Stimulated activated CD8-positive, alpha-beta memory T cell treated with anti-CD3 and anti-CD28 coated beads, Interleukin-7, amount 100 ng/mL, for 1 hour (primary cell): ENCODE data around the gene GUCY2C.

Experiments
- DNase-seq, 2 donors: peaks; one replicate each; pipeline ENCODE4 v3.0.0-alpha.2; 2020; ENCODE audit warnings: low read depth in 2 of 2

Gene GUCY2C

DNA sequence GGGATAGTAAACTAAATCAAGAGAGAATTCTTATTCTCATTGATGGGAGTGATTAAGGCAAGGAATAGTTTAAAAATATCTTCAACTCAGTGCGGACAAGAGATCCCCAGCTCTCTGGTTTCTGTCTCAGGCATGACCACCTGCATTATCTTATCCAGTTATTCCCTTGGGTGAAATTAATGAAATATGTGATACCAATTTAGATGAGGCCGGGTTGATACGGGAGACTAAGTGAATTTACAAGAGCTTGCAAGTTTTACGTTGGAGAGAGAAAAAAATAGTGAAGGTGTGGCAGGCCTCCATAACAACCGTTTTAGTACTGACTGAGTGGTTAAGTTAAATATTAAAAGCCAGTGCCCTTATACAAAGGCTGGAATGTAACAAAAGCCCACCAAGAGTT lies 67.6 kb downstream of the GUCY2C start:
- DNase-seq, result no peak

DNA sequence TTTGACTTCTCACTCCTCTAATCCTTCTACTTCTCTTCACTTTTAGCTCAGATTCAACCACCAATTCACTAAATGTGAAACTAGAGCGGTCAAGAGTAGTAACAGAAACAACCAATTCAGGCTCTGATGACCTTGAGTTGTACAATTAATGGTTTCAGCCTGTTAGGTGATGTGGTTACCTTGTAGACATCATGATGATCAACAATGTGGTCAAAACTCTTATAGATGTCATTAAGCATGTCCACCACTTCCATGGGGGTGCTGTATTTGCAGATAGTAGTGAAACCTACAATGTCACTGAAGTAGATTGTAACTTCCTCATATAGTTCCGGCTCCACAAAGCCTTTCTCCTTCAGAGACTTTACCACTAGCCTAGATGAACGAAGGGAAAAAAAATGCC lies 74.6 kb downstream of the GUCY2C start:
- DNase-seq, result no peak

DNA sequence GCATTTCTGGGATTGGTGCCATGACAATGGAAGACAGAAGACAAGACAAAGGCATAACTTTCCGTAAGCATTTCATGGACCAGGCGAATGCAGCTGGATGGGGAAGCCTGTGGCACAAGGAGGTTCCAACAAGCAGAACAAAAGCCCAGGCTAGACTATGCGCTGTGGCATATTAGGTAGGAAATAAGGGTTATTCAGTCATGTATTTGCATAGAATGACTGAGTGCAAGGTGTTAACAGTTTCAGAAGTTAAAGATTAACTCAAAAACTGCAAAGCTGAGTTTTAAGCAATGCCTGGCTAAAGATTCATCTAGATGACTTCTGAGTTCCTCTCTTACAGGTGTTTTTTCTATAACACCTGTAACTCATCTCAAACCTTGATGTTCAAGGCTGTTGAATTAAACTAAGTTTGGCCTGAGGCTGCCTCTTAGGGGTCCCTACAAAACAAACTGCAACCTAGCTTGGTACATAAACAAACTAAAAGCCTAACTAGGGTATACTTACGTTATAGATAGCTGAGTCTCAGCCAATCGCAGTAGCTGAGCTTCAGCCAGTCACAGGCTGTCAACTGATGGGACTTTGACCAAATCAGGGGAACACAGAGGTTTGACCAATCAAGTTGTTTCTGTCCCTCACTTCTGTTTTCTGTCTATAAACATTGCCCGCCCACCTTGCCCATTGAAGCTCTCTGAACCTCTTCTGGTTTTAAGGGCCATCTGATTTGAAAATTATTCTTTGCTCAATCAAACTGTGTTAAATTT lies 76.5 kb downstream of the GUCY2C start:
- no peak for DNase-seq

DNA sequence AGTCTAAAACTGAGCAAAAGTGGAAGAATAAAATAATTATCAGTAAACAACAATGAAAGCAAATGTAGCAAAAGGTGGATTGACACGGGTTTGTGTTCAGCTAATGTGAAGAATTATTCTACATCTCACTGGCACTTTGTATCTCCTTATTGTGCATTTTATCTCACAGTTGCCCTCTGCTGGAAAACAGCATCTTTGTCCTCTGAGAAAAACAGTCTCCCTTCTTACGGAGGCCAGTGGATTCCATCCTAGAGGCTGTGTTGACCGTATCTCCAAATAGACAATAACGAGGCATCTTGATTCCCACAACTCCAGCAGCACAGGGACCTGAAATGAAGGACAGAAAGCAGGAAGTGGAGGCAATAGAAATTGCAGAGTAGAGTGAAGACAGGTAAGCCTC lies 77.4 kb downstream of the GUCY2C start:
- no peak for DNase-seq

DNA sequence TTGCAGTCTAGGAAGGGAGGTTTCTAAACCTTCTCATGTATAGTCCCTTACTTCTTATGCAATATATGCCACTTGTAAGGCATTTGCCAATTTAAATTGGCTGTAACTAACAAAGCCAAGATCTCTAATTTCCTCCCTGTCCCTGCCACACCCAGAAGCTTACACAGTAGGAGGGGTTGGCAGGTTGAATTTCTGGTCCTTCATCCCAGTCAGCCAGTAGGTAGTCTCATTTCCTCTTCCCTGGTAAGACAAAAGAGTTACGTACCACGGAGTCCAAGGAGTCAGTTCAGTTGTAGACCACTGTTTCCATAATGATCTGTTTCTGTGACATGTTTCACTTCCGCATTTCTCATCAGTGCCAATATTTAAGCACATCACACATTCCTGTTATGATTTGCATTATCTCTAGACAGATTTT lies 81.7 kb downstream of the GUCY2C start:
- no peak for DNase-seq

DNA sequence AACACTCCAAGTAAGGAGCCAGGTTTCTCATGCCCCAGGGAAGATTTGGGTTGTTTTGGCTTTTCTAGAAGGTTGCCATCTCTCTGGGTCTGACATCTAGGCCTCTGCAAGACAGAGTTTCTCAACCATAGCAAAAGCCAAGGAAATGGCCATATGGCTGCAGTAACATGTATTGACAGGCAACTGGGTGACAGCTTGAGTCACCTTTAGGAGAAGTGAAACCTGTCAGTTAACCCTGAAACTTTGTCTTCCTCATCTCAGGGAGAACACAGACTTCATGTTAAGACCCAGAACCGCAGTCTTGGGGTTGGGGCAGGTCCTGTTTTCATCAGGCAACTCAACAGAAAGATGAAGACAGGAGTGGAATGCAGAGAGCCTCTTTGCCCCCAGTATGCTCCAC lies 82.7 kb downstream of the GUCY2C start:
- DNase-seq, result no peak

DNA sequence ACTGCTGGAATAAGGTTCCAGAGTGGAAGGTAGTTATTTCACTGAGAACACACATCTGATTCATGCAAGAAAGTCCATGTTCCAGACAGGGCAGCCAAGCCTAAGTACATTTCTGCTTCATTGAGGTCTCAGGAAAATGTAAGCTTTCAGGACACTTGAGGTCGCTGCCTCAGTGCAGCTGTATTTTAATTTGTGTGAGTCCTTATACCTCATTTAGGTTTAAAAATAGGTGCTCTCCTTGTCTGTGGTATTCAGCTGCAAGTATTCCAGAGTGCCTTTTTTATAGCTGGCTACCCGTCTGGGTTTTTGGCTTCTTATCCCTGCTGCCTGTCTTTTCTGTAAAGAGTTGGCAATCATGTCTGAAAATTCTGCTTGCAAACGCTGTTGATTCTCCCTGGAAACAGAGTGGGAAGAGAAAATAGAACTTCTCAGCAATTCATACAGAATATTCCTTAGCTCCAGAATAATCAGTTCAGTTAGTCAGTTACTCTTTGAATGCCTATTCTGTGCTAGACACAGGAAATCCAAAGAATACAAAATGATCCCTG lies 83.4 kb downstream of the GUCY2C start:
- DNase-seq, result no peak

DNA sequence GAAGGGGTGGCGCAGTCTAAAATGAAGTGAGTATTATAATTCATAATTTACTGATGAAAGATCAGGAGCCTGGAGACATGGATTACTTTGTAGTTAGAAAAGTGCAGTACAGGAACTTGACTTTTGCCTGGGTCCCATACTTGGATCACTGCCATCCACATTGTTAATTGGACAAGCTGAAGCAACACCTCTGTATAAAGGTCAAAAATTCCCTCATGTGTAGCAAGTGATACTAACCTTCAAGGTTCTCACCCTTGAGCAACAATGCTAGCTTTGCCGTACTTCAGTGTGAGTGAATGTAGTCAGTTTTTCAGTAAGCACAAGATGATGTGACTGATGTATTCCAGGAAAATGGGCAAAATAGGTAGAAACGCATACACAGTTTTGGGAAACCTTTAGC lies 84.1 kb downstream of the GUCY2C start:
- no peak for DNase-seq

DNA sequence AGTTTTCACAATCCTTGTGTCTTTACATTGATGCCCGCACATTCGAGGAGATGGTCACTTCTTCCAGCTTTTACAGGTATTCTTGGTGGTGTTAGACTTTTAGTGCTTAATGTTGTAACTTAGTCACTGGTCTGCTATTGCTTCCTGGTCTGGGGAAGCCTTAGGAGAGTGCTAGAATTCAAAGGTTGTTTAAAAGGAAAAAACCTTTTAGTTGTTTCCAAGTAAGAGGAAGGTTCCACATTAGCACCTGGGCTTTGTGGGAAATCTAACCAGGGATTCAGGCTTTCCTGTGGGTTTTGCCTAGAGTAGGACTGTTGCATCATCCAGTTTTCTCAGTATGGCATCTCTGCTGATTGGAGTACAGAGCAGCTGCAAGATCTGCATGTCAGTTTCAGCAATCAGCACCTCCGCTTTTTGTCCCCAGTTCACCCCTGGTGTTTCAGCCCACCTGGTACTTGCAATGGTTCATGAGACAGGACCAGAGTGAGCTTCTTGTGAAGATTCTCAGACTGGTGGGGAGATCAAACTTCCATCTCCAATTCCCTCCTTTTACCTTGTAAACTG lies 84.7 kb downstream of the GUCY2C start:
- DNase-seq, result no peak

DNA sequence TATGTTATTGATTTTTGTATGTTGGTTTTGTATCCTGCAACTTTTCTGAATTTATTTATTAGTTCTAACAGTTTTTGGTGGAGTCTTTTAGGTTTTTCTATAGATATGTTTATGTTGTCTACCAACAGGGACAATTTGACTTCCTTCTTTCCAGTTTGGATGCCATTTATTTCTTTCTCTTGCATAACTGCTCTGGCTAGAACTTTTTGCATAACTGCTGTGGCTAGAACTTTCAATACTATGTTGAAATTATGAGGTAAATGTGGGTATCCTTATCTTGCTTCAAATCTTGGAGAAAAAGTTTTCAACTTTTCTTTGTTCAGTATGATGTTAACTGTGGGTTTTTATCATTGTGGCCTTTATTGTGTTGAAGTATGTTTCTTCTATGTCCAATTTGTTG lies 88.8 kb downstream of the GUCY2C start:
- no peak for DNase-seq

DNA sequence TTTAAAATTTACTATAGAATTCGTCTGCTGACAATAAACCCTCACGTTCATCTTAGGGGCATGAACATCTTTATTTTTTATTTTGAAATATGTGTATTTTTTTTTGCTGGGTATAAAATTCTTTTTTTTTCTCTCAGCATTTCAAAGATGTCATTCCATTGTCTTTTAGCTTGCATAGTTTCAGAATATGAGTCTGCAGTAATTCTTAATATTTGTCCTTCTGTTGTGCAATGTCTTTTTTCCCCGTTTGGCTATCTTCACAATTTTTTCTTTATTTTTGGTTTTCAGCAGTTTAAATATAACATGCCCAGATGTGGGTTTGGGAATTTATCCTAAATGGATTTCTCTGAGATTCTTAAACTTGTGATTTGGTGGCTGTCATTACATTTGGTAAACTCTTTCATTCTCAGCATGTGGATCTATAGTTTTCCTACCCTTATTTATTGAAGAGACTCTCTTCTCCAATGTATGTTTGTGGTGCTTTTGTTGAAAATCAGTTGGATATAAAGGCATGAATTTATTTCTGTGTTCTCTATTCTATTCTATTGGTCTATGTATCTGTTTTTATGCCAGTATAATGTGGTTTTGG lies 90.9 kb downstream of the GUCY2C start:
- no peak for DNase-seq

DNA sequence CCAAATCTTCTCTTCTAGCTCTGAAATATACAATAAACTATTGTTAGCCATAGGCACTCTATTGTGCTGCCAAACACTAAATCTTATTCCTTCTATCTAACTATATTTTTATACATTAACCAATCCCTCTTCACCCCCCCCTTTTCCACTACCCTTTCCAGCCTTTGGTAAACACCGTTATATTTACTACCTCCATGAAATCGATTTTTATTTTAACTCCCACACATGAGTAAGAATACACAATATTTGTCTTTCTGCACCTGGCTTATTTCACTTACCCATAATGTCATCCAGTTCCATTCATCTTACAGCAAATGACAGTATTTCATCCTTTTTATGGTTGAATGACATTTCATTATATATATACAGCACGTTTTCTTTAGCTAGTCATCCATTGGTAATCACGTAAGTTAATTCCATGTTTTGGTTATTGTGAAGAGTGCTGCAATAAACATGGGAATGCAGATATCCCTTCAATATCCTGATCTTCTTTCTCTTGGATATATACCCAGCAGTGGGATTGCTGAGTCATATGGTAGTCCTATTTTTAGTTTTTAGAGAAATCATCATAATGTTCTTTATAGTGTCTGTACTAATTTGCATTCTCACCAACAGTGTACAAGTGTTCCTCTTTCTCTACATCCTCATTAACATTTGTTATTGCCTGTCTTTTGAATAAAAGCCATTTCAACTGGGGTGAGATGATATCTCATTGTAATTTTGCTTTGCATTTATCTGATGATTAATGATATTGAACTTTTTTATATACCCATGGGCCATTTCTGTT lies 94.5 kb downstream of the GUCY2C start:
- no peak for DNase-seq

DNA sequence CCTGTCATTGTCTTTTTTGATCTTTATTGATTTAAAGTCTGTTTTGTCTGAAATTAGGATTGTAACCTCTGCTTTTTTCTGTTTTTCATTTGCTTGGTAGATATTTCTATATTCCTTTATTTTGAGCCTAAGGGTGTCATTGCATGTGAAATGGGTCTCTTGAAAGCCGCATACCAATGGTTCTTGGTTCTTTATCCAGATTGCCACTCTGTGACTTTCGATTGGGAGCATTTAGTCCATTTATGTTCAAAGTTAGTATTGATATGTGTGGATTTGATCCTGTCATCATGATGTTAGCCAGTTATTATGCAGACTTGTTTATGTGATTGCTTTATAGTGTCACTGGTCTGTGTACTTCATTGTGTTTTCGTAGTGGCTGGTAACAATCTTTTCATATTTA lies 98.9 kb downstream of the GUCY2C start:
- no peak for DNase-seq

DNA sequence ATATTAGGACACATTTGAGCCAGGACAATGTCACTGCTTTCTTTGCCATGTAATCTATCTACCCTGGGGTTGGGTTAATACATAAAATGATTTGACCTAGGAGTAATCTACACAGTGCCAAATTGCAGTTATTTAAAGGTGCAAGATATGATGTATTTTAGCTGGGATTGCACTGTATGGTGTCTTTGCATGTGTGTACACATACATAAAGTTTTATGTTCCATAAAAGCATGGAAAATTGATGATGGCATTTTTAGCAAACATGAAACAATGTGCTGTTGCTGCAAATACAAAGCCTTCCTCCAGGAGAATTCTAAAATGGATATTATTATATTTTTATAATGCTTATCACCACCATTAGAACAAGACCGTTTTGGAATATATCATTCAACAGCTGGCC lies 104.7 kb downstream of the GUCY2C start:
- no peak for DNase-seq

DNA sequence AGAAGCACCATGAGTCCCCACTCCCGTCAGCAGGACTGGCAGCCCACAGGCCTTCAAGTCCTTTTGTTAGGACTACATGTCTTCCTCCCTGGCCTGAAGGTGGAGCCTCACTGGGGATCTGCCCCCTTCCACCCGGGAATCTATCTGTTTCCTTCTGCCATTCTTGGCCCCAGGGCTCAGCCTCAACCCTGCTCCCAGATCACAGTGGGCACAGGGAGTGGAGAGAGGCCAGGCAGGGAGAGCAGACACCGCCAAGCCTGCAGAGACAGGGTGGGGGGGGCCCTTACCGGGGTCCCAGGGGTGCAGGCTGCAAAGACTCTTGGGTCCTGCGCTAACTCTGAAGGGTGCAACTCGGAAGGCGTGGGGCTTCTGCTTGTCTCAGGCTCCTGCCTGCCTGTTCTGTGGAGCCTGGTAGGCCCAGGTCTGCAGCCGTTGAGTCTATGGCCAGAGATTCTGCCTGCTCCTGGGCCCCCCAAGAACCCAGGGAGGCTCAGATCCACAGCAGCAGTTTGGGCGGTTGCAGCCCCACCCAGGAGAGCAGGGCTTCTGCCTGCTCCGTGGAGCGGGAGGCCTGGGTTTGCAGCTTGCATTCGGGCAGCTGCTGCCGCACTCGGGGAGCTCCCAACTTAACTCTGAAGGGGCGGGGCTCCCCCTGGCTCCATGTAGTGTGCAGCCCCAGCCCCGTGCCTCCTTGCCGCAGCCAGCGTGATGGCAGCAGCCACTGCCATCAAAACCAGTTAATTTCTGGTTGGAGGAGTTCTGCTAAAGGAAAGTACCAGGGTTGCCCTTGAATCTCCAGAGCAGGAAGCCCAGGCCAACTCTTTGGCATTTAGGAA lies 107.0 kb downstream of the GUCY2C start:
- DNase-seq, result no peak

DNA sequence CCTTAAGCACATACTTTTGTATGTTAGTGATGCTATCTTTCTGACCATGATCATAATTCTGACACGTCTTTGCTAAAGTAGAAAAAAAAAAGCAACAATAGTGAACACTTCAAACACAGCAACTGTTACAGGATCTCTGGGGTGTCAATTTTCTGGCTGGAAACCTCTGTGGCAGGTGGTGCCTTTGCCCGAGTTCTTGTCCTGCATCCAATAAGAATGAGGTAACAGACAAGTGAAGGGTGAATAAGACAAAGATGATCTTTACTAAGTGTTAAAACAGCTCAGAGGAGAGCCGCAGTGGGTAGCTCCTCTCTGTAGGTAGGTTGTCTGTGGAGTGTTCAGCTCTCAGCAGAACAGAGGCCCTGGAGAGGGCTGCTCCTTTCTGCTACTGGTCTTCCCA lies 107.8 kb downstream of the GUCY2C start:
- no peak for DNase-seq

DNA sequence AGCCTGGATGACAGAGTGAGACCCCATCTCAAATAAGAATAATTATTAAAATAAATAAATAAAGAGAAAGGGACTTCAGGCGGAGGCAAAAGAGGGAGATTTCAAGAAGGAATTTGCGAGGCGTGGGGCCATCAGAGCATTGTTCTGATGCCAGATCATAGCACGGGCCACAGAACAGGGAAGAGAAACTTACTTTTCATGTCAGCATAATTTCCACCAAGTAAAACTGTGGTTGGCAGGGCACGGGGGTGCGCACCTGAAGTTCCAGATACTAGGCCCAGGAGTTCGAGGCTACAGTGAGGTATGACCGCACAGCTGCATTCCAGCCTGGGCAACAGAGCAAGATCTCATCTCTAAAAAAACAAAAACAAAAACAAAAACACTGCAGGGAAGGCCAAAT lies 117.8 kb downstream of the GUCY2C start:
- no peak for DNase-seq

DNA sequence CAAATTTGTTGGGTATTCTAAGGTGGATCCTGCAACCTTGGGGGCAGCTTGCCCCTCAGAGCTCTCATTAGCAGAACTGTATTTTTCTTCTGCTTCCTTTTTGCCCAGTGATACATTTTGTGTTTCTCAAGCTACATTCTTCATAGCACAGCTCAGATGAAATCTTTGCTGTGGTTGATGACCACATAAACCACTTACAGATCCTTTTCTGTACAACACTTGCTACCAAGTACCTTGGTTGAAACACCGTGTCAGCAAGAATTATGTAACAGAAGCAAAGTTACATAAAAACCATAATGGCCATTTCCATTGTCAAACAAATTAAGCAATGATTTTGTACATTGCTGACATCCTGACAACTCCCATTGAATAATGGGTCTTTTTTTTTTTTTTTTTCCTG lies 119.1 kb downstream of the GUCY2C start:
- DNase-seq, result no peak

DNA sequence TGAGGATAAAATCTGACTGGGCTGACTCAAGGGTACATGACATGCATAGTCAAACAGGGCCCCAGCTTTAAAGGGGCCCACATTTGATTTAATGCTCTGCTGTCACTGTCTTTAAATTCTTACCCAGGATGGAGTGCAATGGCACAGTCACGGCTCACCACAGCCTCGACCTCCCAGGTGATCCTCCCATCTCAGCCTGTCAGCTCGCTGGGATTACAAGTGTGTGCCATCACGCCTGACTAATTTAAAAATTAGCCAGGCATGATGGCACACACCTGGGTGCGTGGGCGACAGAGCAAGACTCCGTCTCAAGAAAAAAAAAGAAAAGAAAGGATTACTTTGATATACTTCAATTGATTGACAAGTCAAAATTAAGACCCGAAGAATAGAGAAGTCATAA lies 119.5 kb downstream of the GUCY2C start:
- no peak for DNase-seq

DNA sequence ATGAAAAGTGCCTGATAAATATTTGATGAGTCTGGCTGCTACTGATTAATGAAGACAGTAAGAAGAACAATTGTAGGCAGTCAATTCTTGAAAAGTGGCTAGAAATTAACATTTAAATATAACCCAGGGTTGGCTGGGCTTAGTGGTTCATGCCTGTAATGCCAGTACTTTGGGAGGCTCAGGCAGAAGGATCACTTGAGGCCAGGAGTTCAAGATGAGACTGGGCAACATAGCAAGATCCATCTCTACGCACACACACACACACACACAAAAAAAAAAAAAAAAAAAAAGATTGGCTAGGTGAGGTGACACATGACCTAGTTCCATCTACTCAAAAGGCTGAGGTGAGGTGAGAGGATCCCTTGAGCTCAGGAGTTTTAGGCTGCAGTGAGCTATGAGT lies 120.8 kb downstream of the GUCY2C start:
- no peak for DNase-seq

DNA sequence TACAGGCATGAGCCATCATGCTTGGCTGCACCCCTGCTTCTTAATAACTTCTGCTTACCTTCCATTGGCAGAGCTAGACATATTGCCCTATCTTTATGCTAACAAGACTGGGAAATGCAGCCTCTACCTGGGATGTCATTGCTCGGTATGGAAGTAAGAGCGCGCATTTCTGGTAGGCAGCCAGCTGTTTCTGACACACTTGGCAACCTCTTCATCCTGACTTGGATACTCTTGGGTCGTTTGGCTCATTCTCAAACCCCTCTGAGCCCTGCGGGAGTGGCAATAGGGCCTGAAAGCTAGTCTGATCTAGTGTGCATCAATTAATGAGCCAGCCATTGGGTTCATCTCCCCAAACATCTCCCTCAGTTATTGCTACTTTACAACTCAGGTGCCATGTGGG lies 123.3 kb downstream of the GUCY2C start:
- no peak for DNase-seq

DNA sequence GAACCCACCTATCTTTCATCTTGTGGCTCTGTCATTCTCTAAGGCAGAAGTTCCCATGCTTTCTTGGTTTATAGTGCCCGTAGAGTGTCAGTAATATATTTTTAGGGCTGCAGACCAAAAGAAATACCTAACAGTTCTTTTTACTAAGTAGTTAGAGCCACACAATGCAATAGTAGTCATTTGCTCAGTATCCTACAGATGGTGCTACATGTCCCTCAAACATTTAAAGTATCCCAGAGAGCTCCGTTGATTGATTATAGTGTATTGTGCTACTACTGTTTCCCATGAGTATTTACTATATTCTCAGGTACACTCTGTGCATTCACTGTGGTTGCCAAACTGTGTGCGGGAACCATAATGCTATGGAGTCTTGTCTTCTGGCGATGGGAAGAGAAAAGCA lies 124.0 kb downstream of the GUCY2C start:
- DNase-seq, result no peak
